Tibial artery (tissue), 4 donors: ENCODE results near the gene NOL8.

Experiments
- DNase-seq, 2 donors: peaks; one replicate each; pipeline ENCODE4 v3.0.0-alpha.2; 2019
- H3K27ac ChIP-seq, 2 donors: fragments of 200-600 bp; sonication (generic) in 1 of 2; 1 replicate in 1 of 2; 2 replicates in 1 of 2; pipeline ENCODE4 v1.5.1; 2018 to 2019; ENCODE audit warnings: mild to moderate bottlenecking in 1 of 2
- H3K27me3 ChIP-seq, 2 donors: fragments of 200-600 bp; sonication (generic) in 1 of 2; one replicate each; pipeline versions ENCODE4 v1.5.1 to v1.6.0; 2016 to 2019
- H3K36me3 ChIP-seq, 3 donors: fragments of 200-600 bp; sonication (generic) in 2 of 3; one replicate each; pipeline ENCODE4 v1.5.1; 2016 to 2019; ENCODE audit warnings: mild to moderate bottlenecking in 2 of 3
- H3K4me1 ChIP-seq, 4 donors: fragments of 200-600 bp; sonication (generic) in 2 of 4; 1 replicate in 3 of 4; 2 replicates in 1 of 4; pipeline ENCODE4 v1.5.1; 2016 to 2019
- H3K4me3 ChIP-seq, 2 donors: fragments of 200-600 bp; sonication (generic) in 1 of 2; 1 replicate in 1 of 2; 2 replicates in 1 of 2; pipeline ENCODE4 v1.5.1; 2018 to 2019; ENCODE audit warnings: mild to moderate bottlenecking in 2 of 2
- H3K9me3 ChIP-seq, 3 donors: fragments of 200-600 bp; sonication (generic) in 1 of 3; one replicate each; pipeline ENCODE4 v1.5.1; 2016 to 2019
- intact Hi-C: fragments of 100-400 bp; cut with DNase I; formaldehyde crosslinking; loops from one replicate; pipeline ENCODE4 v1.15.0; 2023; ENCODE audit warnings: low total_unique reads
- TF ChIP-seq, protein P1 (sequence below), 2 experiments: fragments of 200-600 bp in 1 of 2; fragments of 450-650 bp in 1 of 2; IDR thresholded peaks; one replicate each; pipeline ENCODE4 v1.5.1; 2017 to 2019; ENCODE audit warnings: antibody characterized with exemption in 2 of 2, mild to moderate bottlenecking in 1 of 2, moderate library complexity in 1 of 2

The NOL8 gene

GRCh38 chr9:92353051-92353450 is 27.9 kb upstream of the NOL8 start:
- intact Hi-C loops, result no loop called here
- H3K27ac ChIP-seq, result peak overlapping the region in 1 of 2 donors; percentile 75

DNA sequence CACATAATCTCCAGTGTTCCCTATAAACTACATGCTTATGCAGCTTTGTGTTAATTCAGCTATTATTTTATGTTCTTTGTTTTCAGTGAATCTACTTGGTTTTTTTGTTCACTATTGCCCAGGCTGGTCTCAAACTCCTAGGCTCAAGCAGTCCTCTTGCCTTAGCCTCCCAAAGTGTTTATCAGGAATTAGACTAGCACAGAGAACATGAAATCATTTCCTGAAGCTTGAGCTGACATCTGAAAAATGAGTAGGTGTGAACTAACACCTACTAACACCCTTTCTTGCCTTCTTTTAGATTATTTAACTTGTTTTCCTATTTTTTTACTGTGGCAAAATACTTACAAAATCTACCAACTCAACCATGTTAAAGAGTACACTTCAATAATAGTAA is 25.6 kb upstream of the NOL8 start:
- no peak for DNase-seq
- TF ChIP-seq, protein P1, sequence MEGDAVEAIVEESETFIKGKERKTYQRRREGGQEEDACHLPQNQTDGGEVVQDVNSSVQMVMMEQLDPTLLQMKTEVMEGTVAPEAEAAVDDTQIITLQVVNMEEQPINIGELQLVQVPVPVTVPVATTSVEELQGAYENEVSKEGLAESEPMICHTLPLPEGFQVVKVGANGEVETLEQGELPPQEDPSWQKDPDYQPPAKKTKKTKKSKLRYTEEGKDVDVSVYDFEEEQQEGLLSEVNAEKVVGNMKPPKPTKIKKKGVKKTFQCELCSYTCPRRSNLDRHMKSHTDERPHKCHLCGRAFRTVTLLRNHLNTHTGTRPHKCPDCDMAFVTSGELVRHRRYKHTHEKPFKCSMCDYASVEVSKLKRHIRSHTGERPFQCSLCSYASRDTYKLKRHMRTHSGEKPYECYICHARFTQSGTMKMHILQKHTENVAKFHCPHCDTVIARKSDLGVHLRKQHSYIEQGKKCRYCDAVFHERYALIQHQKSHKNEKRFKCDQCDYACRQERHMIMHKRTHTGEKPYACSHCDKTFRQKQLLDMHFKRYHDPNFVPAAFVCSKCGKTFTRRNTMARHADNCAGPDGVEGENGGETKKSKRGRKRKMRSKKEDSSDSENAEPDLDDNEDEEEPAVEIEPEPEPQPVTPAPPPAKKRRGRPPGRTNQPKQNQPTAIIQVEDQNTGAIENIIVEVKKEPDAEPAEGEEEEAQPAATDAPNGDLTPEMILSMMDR (IDR thresholded peaks at IDR 0.05), result no peak
- Histone ChIP-seq H3K9me3 (peaks cover 0 to 6% (median 6%) of the 10 kb centered on the region in 3 donors), H3K36me3 (peaks cover 0 to 3% (median 0%) of the 10 kb centered on the region in 3 donors), H3K4me3 (no peak overlapping the region), H3K4me1 (peaks cover 0 to 15% (median 6%) of the 10 kb centered on the region in 4 donors), H3K27ac (peak overlapping the region; percentile 67 to 75), H3K27me3 (no peaks in the 10 kb centered on the region)
- intact Hi-C loops, result no loop called here

More at GRCh38 chr9:92353051-92353450, 27.9 kb upstream of the NOL8 start:
- Histone ChIP-seq H3K36me3 (peaks cover 0 to 3% (median 0%) of the 10 kb centered on the region in 3 donors), H3K4me1 (peaks cover 0 to 15% (median 6%) of the 10 kb centered on the region in 4 donors), H3K9me3 (peaks cover 0 to 9% (median 6%) of the 10 kb centered on the region in 3 donors), H3K4me3 (no peak overlapping the region), H3K27me3 (no peaks in the 10 kb centered on the region)
- TF ChIP-seq, protein P1 (IDR thresholded peaks at IDR 0.05), result no peak
- DNase-seq, result no peak

DNA sequence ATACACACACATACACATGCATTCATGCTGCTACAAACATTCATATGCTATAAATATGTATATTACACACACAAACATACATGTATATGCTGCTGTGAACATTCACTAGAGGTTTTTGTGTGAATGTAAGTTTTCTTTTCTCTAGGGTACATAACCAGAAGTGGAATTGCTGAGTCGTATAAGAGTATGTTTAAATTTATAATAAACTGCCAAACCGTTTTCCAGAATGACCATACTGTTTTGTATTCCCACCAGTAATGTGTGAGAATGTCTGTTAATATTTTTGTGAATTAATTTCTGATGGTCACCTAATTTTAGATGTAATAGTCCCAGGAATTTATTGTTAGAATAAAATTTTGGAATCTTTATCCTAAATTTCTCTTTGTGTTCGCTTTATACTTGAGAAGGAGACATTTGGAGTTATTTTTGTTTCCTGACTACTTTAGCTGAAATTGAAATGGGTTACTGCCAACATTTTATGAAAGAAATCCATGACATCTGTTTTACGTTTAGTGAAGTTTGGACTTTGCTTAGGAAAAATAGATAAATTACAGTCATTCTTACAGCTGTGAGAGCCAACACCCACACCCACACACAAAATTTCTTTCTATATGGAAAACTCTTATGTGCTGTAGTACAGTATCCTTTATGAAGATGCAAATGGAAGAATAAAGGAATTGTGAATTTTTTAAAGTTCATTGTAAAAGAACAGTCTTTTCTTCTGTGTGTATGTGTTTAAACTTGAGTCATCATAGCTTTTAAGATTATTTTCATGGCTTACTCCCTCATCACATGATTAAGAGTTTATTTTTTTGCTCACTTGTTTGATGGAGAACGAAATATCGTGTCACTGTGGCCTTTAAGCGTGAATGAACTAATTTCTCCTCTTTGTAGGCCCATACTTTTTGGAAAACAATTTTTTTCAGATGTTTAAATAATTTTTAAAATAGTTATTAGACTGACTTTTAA is 24.9 kb upstream of the NOL8 start:
- TF ChIP-seq, protein P1 (IDR thresholded peaks at IDR 0.05), result no peak
- no peaks in the 10 kb centered on the region for H3K27me3 ChIP-seq
- no peak overlapping the region for H3K4me3 ChIP-seq
- no peak for DNase-seq
- peak overlapping the region; percentile 67 to 75 for H3K27ac ChIP-seq
- peaks cover 0 to 6% (median 3%) of the 10 kb centered on the region in 3 donors for H3K9me3 ChIP-seq
- intact Hi-C loops, result no loop called here
- peaks cover 0 to 15% (median 6%) of the 10 kb centered on the region in 4 donors for H3K4me1 ChIP-seq
- peaks cover 0 to 3% (median 0%) of the 10 kb centered on the region in 3 donors for H3K36me3 ChIP-seq

DNA sequence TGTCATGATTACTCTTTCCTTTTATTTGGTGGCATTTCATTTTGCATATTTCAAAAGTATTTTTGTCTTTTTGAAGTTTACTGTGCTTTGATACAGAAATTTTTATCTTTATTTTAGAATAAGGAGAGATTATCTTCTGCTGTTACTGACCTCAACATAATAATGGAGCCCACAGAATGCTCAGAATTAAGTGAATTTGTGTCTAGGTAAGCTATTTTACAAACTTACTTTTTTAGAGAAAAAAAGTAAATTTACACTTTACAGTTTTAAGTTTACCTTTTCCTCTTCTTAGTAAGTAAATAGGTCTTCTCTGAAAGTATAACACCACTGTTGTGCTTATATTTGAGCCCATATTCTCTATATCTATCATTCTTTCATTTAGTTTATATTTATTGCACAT is 20.4 kb upstream of the NOL8 start:
- Histone ChIP-seq H3K27ac (no peak overlapping the region), H3K9me3 (no peaks in the 10 kb centered on the region), H3K27me3 (no peaks in the 10 kb centered on the region), H3K36me3 (no peaks in the 10 kb centered on the region), H3K4me3 (no peak overlapping the region), H3K4me1 (peaks cover 0 to 24% (median 8%) of the 10 kb centered on the region in 4 donors)
- no peak for DNase-seq
- intact Hi-C loops, result no loop called here
- TF ChIP-seq, protein P1 (IDR thresholded peaks at IDR 0.05), result no peak

GRCh38 chr9:92342825-92343488 is 17.8 kb upstream of the NOL8 start:
- H3K36me3 ChIP-seq, result peaks cover 0 to 9% (median 0%) of the 10 kb centered on the region in 3 donors
- TF ChIP-seq, protein P1 (IDR thresholded peaks at IDR 0.05), result peak; percentile 36 to 57
- H3K4me3 ChIP-seq, result no peak overlapping the region
- no peaks in the 10 kb centered on the region for H3K27me3 ChIP-seq
- intact Hi-C loops, result loop anchor here (5.0 kb wide), 1 partner anchor 94 kb away; no protein-coding TSS in a partner anchor
- peak overlapping the region; percentile 54 to 66 for H3K27ac ChIP-seq
- no peaks in the 10 kb centered on the region for H3K9me3 ChIP-seq
- no peak for DNase-seq
- H3K4me1 ChIP-seq, result peaks cover 0 to 14% (median 3%) of the 10 kb centered on the region in 4 donors
